Measurements from ENCODE around the gene PIP4P1. TPM values are rescaled to one million over a fixed set of nuclear protein-coding genes. Genes with fewer than 3 reads are reported as not detected.

PIP4P1 gene
- total RNA-seq, 3 donors from 2014 or later, result 33.6 to 43.4 (median 39.9) TPM

DNA sequence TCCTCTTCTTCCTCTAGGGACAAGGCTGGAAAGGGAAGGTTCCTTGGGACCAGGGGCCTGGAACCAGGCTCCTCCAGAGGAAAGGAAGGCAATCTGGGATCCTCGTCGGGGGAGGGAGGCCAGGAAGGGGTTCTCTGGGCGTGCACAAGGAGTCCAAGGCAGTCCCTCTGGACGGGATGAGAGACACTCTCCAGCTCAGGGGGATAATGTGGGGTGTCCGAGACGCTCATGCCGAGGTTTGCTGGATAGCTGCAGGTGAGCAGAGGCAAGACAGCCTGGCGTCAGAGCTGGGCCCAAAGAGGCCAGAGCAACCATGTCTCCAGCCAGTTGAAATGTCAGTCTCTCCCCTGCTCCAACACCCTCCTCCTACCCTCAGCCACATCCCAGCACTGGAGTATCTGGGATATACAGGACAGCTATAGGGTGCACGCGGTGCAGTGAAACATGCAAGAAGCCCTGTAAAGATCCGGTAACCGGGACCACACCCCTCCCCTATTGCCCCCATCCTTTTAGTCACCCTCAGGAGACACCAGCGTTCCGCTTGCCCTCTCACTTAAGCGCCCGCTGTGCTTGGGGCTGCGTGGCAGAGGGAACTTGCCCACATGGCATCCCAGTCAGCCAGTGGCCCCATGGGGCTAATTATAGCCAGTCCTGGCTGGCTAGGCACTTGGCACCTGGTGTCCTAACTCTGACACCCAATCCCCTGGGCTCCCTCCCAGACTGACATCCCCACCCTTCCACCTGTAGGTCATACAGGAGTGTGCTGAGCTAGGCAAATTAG lies 25.5 kb downstream of the PIP4P1 start, which contains the start of gene KLHL33:
KLHL33 (minus strand) TSS at position 585 of the 781 bp plus-strand sequence; CDS start at position 230, 355 bp downstream.
- H3K27me3 Mint-ChIP-seq (ENCODE audit: low read depth), result no peaks in the 10 kb centered on the region

DNA sequence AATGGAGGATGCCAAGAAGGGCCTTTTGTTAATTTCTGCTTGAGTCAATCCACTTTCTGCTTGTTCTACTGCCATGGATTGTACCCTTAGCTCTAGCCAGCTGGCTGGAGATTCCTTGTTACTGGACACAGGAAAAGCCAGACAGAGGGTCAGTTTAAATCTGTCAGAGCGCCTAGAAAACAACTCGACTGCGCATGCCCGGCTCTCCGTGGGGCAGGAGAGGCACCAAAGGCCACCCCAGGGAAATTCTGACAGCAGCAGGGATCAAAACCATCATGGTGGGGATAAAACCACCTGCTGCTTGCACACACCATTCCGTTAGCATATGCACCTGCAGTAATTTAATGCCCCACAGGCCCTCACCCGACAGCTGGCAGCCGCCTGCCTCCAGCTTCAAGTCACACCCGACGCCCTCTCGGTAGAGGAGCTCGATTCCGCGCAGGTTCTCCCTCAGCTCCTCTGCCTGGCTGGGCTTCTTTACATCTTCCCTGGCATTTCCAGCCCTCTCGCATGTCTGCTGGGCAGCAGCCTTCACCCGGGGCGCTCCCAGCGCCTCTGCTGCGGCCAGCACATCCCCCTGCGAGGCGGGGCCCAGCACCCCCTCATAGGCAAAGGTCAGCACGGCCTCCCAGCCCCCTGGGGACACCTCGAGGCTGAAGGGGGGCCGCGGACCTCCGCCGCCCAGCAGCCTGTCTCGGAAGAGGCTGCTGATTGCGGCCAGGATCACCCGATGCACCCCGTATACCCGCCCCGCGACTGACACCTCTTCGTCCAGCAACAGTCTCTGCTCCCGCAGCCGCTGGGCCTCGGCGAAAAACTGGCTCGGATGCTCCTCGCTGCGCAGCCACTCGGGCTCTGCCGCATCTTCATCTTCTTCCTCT lies 26.3 kb downstream of the PIP4P1 start:
- no peak for ATAC-seq
- no peak for DNase-seq
- no peaks in the 10 kb centered on the region for H3K27me3 Mint-ChIP-seq (ENCODE audit: low read depth)
- H3K4me1 Mint-ChIP-seq (ENCODE audit: low read depth), result peaks cover 10% of the 10 kb centered on the region
- H3K36me3 Mint-ChIP-seq (ENCODE audit: insufficient read depth), result no peaks in the 10 kb centered on the region
- H3K9me3 Mint-ChIP-seq, result no peaks in the 10 kb centered on the region
- H3K4me3 Mint-ChIP-seq, result no peak overlapping the region

More for the DNA sequence above, 25.5 kb downstream of the PIP4P1 start, which contains the start of gene KLHL33:
- no peak for DNase-seq
- Mint-ChIP-seq H3K36me3 (ENCODE audit: insufficient read depth) (no peaks in the 10 kb centered on the region), H3K9me3 (no peaks in the 10 kb centered on the region), H3K4me3 (no peak within 1 kb of the TSS), H3K4me1 (ENCODE audit: low read depth) (peaks cover 15% of the 10 kb centered on the region)
- ATAC-seq, result no peak

DNA sequence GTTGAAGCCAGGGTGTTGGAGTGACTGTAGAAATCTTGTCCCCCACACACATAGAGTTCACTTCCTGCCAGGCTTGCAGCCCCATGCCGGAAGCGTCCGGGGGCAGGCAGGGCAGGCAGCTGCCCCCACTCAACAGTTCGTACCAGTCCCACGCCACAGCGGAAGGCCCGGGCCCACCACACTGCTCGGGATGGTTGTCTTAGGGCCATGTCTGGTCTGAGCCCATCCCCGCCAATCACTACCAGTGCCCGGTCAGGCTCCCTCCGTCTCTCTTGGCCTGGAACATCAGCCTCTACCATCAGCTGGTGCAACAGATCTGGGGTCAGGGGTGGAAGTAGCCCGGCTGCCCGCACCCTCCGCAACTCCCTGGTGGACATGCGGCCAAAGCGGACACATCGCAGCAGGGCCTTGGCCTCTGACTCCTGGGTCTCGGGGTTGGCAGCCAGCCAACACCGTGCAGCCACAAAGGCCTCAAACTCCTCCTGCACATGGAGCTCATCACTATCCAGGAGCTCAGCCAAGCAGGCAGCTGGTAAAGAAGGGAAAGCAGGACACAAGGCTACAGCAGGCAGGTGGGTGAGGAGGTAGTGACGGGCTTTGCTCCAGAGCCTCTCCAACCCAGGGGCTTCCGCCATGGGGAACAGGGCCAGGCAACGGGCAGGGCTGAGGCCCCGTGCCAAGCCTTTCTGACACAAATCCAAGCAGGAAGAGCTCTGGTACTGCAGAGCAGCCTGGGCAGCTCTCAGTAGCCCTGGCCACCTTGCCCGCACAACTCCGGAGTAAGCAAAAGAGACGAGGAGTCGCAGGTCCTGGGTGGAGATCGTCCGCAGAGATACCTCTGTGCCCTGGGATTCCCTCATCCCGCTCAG lies 31.2 kb downstream of the PIP4P1 start:
- Mint-ChIP-seq H3K27me3 (ENCODE audit: low read depth) (no peaks in the 10 kb centered on the region), H3K4me1 (ENCODE audit: low read depth) (peaks cover 25% of the 10 kb centered on the region), H3K36me3 (ENCODE audit: insufficient read depth) (no peaks in the 10 kb centered on the region), H3K9me3 (no peaks in the 10 kb centered on the region), H3K4me3 (no peak overlapping the region)
- peak; percentile 20 to 32 for ATAC-seq
- DNase-seq, result no peak

DNA sequence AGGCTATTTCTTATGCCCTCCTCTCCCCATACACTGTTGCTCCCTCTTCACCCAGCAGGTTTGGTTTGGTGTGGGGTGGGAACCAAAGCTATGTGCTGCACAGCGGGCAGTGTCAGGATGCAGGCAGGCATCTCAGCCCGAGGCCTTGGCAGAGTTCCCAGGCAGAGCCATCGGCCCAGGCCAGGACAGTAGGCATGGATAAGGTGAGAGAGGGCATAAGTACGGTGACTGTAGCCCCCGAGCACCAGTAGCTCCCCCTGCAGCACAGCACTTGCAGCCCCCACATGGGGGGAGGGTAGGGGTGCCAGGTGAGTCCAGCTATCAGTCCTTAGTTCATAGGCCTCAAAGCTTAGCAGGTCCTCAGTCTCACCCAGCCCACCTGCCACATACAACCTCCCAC lies 32.4 kb downstream of the PIP4P1 start:
- Mint-ChIP-seq H3K4me1 (ENCODE audit: low read depth) (peaks cover 25% of the 10 kb centered on the region), H3K4me3 (no peak overlapping the region), H3K36me3 (ENCODE audit: insufficient read depth) (no peaks in the 10 kb centered on the region), H3K9me3 (no peaks in the 10 kb centered on the region), H3K27me3 (ENCODE audit: low read depth) (no peaks in the 10 kb centered on the region)
- DNase-seq (no peak), ATAC-seq (no peak)

DNA sequence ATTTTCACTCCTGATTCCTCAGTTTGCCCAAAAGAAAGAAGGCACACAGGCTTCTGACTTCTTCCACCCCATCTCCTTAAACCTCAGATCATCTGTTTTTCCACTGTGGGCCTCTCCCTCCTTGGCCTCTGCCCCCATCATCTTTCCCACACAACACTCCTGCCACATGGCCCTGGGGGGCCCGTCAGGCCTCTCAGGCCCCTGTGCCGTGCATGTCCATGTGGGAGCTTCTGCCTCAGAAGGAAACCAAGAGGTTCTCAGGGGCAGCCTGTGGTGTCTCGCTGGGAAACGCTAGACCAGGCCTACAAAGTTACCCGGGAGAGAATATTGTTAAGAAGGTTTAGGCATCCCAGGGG lies 33.2 kb downstream of the PIP4P1 start:
- ATAC-seq, result no peak
- Mint-ChIP-seq H3K4me3 (peak overlapping the region; percentile 13), H3K4me1 (ENCODE audit: low read depth) (peaks cover 25% of the 10 kb centered on the region), H3K9me3 (no peaks in the 10 kb centered on the region), H3K36me3 (ENCODE audit: insufficient read depth) (no peaks in the 10 kb centered on the region), H3K27me3 (ENCODE audit: low read depth) (no peaks in the 10 kb centered on the region)
- no peak for DNase-seq

DNA sequence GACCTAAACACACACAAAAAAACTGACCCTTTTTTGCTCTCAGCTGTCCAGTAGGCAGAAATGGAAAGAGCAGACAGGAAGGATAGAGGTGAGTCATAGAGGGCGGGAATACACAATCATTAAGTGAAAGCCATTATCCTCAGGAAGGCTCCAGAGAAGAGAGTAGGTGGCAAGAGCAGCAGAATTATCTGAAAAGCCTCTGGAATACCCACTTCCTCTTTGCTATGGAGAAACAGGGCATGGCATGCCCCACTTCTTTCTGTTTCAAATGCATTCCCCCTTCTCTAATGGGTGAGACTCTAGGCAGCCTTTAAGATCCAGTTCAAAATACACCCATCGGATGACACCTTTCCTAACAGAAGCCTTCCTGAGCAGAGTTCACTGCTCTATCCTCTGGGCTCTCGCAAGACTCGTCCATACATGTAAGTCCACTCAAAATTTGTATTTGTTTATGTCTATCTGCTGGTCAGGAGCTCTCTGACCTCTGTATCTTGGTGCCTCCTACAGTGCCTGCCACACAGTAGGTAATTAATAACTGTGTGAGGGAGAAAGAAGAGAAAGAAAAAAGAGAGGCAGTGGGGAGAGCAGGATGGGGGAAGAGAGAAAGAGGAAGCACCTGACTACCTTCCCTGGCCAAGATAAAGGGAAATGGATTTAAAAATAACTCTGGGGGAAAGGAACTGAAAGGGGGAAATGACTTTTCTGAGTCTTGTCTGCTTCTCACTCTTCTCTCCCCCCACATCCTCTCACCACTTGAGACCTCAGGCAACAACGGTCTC lies 33.8 kb downstream of the PIP4P1 start:
- ATAC-seq, result peak; percentile 56 to 59
- H3K27me3 Mint-ChIP-seq (ENCODE audit: low read depth), result no peaks in the 10 kb centered on the region
- DNase-seq, result no peak
- H3K36me3 Mint-ChIP-seq (ENCODE audit: insufficient read depth), result no peaks in the 10 kb centered on the region
- peaks cover 25% of the 10 kb centered on the region for H3K4me1 Mint-ChIP-seq (ENCODE audit: low read depth)
- H3K9me3 Mint-ChIP-seq, result no peaks in the 10 kb centered on the region
- peak overlapping the region; percentile 13 for H3K4me3 Mint-ChIP-seq

DNA sequence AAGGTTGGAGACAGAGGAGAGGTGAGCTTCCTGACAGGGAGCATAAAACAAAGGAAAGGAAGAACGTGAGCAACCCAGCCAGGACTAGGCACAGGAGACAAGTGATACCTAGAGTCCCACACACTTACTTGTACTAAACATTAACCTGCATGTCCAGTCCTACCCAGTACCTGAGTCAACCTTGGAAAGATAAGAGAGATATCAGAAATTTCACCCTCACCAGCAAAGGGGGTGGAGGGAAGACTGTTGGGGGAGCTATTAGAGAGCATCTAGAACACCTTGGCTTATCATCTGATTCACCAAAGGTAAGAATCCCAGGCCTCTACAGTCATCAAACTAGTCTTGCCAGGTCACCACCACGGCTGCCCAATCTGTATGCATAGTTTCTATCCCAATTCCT lies 36.4 kb downstream of the PIP4P1 start:
- Mint-ChIP-seq H3K9me3 (no peaks in the 10 kb centered on the region), H3K4me1 (ENCODE audit: low read depth) (peaks cover 24% of the 10 kb centered on the region), H3K36me3 (ENCODE audit: insufficient read depth) (no peaks in the 10 kb centered on the region), H3K27me3 (ENCODE audit: low read depth) (no peaks in the 10 kb centered on the region), H3K4me3 (no peak overlapping the region)
- ATAC-seq (no peak), DNase-seq (no peak)

DNA sequence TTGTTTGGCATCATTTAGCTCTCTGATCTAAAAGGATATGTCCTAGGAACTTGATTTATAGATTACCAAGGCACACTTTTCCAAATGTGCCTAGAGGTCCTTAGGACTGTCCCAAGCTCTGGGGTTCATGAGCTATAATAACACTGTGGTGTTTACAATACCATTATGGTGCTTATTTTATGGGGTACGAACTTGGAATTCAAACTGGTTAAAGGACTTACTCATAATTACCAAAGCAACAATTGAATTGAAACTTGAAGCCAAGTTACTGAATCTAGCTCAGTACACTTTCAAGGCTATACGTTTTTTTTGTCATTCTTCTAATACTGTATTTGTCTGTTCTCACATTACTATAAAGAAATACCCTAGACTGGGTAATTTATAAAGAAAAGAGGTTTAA lies 38.3 kb downstream of the PIP4P1 start:
- no peak overlapping the region for H3K4me3 Mint-ChIP-seq
- DNase-seq, result no peak
- no peaks in the 10 kb centered on the region for H3K27me3 Mint-ChIP-seq (ENCODE audit: low read depth)
- H3K4me1 Mint-ChIP-seq (ENCODE audit: low read depth), result peaks cover 8% of the 10 kb centered on the region
- H3K9me3 Mint-ChIP-seq, result no peaks in the 10 kb centered on the region
- no peak for ATAC-seq
- no peaks in the 10 kb centered on the region for H3K36me3 Mint-ChIP-seq (ENCODE audit: insufficient read depth)

DNA sequence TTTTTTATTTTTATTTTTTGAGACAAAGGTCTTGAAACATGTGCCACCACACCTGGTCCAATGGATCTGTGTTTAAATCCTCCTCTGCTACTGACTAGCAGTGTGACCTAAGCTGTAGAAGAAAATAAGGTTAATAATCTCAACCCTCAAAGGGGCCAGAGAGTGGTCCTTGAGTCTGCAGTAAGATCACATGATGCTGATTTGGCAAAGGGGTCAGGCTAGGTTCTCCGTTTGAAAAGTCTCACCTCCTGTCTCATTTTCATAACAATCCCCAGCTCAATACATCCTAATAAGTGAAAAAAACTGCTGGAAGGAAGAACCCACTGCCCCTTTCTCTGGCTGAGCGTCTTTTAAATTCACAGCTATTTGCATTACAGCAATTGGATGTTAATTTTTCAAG lies 40.0 kb downstream of the PIP4P1 start:
- Mint-ChIP-seq H3K27me3 (ENCODE audit: low read depth) (no peaks in the 10 kb centered on the region), H3K36me3 (ENCODE audit: insufficient read depth) (no peaks in the 10 kb centered on the region), H3K9me3 (no peaks in the 10 kb centered on the region), H3K4me1 (ENCODE audit: low read depth) (peaks cover 1% of the 10 kb centered on the region), H3K4me3 (no peak overlapping the region)
- DNase-seq (no peak), ATAC-seq (no peak)

DNA sequence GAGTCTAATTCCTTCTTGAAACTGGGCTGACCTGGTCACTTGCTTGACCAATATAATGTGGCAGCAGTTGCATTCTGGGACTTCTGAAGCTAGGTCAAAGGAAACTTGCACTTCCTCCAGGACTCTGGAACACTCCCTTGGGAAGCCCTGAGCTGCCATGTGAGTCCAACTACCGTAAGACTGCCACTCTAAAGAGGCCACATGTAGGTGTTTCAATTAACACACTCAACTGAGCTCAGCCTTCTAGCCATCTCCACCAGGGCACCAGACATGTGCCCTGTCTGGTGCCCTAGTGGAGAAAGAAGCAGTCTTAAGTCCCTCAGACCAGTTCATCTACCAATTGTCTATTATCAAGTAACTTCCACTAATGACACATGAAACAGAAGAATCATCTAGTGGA lies 41.8 kb downstream of the PIP4P1 start:
- no peak for ATAC-seq

DNA sequence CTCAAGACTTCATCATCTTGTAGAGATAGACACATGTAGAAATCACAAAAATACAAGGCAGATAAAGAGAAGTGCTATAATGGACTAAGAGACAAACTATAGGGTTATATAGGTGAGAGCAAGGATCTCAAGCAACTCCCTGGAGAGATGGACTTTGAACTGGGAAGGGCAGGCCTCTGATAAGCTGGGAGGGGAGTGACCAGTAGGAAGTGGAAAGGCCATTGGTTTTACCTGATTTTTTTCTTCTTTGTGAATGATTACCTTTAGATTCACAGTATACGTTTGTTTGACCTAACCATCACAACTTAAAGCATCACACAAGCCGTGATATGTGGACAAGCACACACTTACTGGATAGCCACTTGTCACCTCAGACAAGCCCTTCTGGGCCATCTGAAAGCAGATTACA lies 42.7 kb downstream of the PIP4P1 start:
- DNase-seq (no peak), ATAC-seq (no peak)
- Mint-ChIP-seq H3K4me1 (ENCODE audit: low read depth) (peaks cover 20% of the 10 kb centered on the region), H3K4me3 (no peak overlapping the region), H3K27me3 (ENCODE audit: low read depth) (no peaks in the 10 kb centered on the region), H3K9me3 (no peaks in the 10 kb centered on the region), H3K36me3 (ENCODE audit: insufficient read depth) (no peaks in the 10 kb centered on the region)

More for the DNA sequence above, 41.8 kb downstream of the PIP4P1 start:
- Mint-ChIP-seq H3K9me3 (no peaks in the 10 kb centered on the region), H3K4me3 (no peak overlapping the region), H3K4me1 (ENCODE audit: low read depth) (peaks cover 11% of the 10 kb centered on the region), H3K27me3 (ENCODE audit: low read depth) (no peaks in the 10 kb centered on the region), H3K36me3 (ENCODE audit: insufficient read depth) (no peaks in the 10 kb centered on the region)
- no peak for DNase-seq

DNA sequence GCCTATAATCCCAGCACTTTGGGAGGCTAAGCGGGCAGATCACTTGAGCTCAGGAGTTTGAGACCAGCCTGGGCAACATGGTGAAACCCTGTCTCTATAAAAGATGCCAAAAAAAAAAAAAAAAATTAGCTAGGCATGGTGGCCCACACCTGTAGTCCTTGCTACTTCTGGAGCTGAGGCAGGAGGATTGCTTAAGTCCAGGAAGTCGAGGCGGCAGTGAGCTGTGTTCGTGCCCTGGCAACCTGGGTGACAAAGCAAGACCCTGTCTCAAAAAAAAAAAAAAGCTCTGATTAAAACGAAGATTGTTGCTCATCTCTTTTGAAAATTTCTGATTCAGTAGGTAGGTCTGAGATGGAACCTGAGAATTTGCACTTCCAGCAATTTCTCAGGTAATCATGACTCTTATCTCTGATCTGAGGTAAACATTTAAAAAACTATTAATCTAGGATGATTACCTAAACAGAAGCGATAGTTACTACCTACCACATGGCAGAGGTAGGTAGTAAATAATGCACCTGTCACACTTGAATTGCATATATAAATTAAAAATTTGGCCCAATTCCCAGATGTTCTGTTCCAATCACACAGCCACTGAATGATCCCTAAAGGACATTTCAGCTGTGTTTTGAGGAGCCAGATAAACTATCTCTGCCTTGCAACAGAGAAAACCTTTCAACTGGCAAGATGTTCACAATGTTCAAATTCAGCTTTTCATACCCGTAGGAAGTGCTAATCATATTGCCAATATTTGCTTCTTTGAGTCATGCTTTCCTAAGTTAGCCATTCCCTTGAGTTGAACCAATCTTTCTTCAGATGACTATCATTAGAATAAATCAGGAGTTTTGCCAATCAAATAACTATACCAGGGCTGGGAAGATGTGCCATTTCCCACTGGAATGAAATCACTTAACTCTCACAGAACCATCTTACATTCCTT lies 43.7 kb downstream of the PIP4P1 start:
- no peak for ATAC-seq
- no peak for DNase-seq
- no peaks in the 10 kb centered on the region for H3K27me3 Mint-ChIP-seq (ENCODE audit: low read depth)
- no peak overlapping the region for H3K4me3 Mint-ChIP-seq
- H3K36me3 Mint-ChIP-seq (ENCODE audit: insufficient read depth), result no peaks in the 10 kb centered on the region
- H3K9me3 Mint-ChIP-seq, result no peaks in the 10 kb centered on the region
- peaks cover 23% of the 10 kb centered on the region for H3K4me1 Mint-ChIP-seq (ENCODE audit: low read depth)

DNA sequence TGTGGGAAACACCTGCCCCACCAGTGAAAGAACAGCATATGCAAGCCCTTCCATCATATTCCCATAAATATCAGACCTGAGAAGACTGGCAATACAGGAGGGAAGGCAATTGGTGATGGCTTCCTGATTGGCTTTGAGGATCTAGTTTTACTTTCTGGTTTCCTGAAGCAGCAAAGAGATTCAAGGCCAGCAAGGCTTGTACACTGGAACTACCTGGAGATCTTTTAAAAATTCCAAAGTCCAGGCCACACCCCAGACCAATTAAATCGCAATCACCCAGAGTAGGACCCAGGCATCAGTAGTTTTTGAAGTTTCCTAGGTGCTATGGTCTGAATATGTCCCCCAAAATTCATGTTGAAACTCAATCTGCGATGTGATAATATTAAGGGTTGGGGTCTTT lies 45.0 kb downstream of the PIP4P1 start:
- DNase-seq (no peak), ATAC-seq (no peak)
- H3K9me3 Mint-ChIP-seq, result no peaks in the 10 kb centered on the region
- H3K27me3 Mint-ChIP-seq (ENCODE audit: low read depth), result no peaks in the 10 kb centered on the region
- H3K4me1 Mint-ChIP-seq (ENCODE audit: low read depth), result peaks cover 33% of the 10 kb centered on the region
- no peak overlapping the region for H3K4me3 Mint-ChIP-seq
- H3K36me3 Mint-ChIP-seq (ENCODE audit: insufficient read depth), result no peaks in the 10 kb centered on the region
